Tibial artery (tissue), 4 donors: ENCODE data around the gene MAML1.

ENCODE experiments used
- DNase-seq, 2 donors: peaks; one replicate each; pipeline ENCODE4 v3.0.0-alpha.2; 2019
- H3K27ac ChIP-seq, 2 donors: fragments of 200-600 bp; sonication (generic) in 1 of 2; 1 replicate in 1 of 2; 2 replicates in 1 of 2; pipeline ENCODE4 v1.5.1; 2018 to 2019; ENCODE audit warnings: mild to moderate bottlenecking in 1 of 2
- H3K27me3 ChIP-seq, 2 donors: fragments of 200-600 bp; sonication (generic) in 1 of 2; one replicate each; pipeline versions ENCODE4 v1.5.1 to v1.6.0; 2016 to 2019
- H3K36me3 ChIP-seq, 3 donors: fragments of 200-600 bp; sonication (generic) in 2 of 3; one replicate each; pipeline ENCODE4 v1.5.1; 2016 to 2019; ENCODE audit warnings: mild to moderate bottlenecking in 2 of 3
- H3K4me1 ChIP-seq, 4 donors: fragments of 200-600 bp; sonication (generic) in 2 of 4; 1 replicate in 3 of 4; 2 replicates in 1 of 4; pipeline ENCODE4 v1.5.1; 2016 to 2019
- H3K4me3 ChIP-seq, 2 donors: fragments of 200-600 bp; sonication (generic) in 1 of 2; 1 replicate in 1 of 2; 2 replicates in 1 of 2; pipeline ENCODE4 v1.5.1; 2018 to 2019; ENCODE audit warnings: mild to moderate bottlenecking in 2 of 2
- H3K9me3 ChIP-seq, 3 donors: fragments of 200-600 bp; sonication (generic) in 1 of 3; one replicate each; pipeline ENCODE4 v1.5.1; 2016 to 2019
- intact Hi-C: fragments of 100-400 bp; cut with DNase I; formaldehyde crosslinking; loops from one replicate; pipeline ENCODE4 v1.15.0; 2023; ENCODE audit warnings: low total_unique reads
- TF ChIP-seq, protein P1 (sequence below), 2 experiments: fragments of 200-600 bp in 1 of 2; fragments of 450-650 bp in 1 of 2; IDR thresholded peaks; one replicate each; pipeline ENCODE4 v1.5.1; 2017 to 2019; ENCODE audit warnings: antibody characterized with exemption in 2 of 2, mild to moderate bottlenecking in 1 of 2, moderate library complexity in 1 of 2

The MAML1 gene

DNA sequence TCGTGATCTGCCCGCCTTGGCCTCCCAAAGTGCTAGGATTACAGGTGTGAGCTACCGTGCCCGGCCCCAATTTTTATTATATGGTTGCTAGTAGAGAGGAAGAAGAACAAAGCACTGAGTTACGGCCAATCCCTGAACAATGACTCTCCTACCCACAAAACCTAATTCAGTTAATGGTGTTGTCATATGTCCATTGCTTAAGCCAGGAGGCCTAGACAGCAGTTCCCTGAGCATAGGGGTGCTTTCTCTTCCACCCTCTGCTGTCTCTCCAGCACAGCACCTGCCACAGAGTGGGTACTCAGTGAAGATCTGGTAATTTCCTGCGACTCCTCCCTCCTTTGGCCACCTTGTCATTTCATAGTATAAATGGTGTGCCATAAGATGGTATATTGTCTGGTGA is 39.7 kb downstream of the MAML1 start:
- intact Hi-C loops = no loop called here
- no peaks in the 10 kb centered on the region for H3K27me3 ChIP-seq
- no peaks in the 10 kb centered on the region for H3K9me3 ChIP-seq
- TF ChIP-seq, protein P1, sequence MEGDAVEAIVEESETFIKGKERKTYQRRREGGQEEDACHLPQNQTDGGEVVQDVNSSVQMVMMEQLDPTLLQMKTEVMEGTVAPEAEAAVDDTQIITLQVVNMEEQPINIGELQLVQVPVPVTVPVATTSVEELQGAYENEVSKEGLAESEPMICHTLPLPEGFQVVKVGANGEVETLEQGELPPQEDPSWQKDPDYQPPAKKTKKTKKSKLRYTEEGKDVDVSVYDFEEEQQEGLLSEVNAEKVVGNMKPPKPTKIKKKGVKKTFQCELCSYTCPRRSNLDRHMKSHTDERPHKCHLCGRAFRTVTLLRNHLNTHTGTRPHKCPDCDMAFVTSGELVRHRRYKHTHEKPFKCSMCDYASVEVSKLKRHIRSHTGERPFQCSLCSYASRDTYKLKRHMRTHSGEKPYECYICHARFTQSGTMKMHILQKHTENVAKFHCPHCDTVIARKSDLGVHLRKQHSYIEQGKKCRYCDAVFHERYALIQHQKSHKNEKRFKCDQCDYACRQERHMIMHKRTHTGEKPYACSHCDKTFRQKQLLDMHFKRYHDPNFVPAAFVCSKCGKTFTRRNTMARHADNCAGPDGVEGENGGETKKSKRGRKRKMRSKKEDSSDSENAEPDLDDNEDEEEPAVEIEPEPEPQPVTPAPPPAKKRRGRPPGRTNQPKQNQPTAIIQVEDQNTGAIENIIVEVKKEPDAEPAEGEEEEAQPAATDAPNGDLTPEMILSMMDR (IDR thresholded peaks at IDR 0.05) = no peak
- peaks cover 0 to 2% (median under 1%) of the 10 kb centered on the region in 4 donors for H3K4me1 ChIP-seq
- no peak overlapping the region for H3K27ac ChIP-seq
- H3K4me3 ChIP-seq = no peak overlapping the region
- H3K36me3 ChIP-seq = peaks cover 76 to 99% (median 81%) of the 10 kb centered on the region in 3 donors
- DNase-seq = no peak

DNA sequence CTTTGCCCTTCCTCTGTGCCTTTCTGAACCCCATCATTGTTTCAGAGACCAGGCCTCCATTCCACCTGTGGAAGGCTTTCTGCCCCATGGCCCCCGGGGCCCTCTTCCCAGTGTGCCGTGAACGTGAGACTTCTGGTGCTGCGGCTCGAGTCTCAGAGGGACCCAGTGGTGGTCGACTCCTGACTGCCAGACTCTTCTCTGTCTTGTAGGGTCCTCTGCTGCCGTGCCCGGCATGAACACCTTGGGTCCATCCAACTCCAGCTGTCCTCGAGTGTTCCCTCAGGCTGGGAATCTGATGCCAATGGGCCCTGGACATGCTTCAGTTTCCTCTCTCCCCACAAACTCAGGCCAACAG is 41.0 kb downstream of the MAML1 start:
- intact Hi-C loops = no loop called here
- peaks cover 76 to 100% (median 91%) of the 10 kb centered on the region in 3 donors for H3K36me3 ChIP-seq
- H3K27ac ChIP-seq = no peak overlapping the region

GRCh38 chr5:179774442-179774841 is 41.8 kb downstream of the MAML1 start:
- intact Hi-C loops = no loop called here
- no peak overlapping the region for H3K4me3 ChIP-seq
- H3K4me1 ChIP-seq = no peaks in the 10 kb centered on the region
- H3K27me3 ChIP-seq = no peaks in the 10 kb centered on the region
- peaks cover 71 to 98% (median 89%) of the 10 kb centered on the region in 3 donors for H3K36me3 ChIP-seq
- H3K9me3 ChIP-seq = no peaks in the 10 kb centered on the region
- TF ChIP-seq, protein P1 (IDR thresholded peaks at IDR 0.05) = no peak
- DNase-seq = no peak
- no peak overlapping the region for H3K27ac ChIP-seq

More for the DNA sequence above, 41.0 kb downstream of the MAML1 start:
- TF ChIP-seq, protein P1 (IDR thresholded peaks at IDR 0.05) = no peak
- no peaks in the 10 kb centered on the region for H3K9me3 ChIP-seq
- peaks cover 0 to 2% (median 0%) of the 10 kb centered on the region in 4 donors for H3K4me1 ChIP-seq
- DNase-seq = no peak
- H3K27me3 ChIP-seq = no peaks in the 10 kb centered on the region
- H3K4me3 ChIP-seq = no peak overlapping the region

DNA sequence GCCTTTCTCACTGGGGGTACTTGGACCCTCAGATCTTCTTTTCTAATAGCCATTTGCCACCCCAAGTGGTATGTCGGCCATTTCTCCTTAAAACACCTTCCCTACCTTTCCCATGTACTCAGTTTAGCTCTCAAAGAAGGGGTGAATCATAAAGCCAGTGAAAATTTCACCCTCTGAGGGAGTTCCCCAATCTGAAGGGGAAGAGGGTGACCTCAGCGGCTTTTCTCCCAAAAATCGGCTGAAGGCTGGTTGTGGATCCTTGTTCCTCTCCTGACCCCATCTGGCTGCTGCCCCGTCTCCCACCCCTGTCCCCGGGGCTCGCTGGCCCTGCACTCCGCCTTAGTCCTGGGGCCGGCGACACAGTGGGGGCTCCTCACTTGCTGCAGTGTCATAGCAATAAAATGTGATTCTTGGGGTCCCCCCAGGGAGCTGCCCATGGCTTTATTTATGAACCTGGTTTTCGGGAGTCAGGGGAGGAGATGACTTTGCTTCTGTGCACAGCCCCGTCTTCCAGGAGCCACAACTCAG is 43.9 kb downstream of the MAML1 start:
- H3K4me1 ChIP-seq = no peaks in the 10 kb centered on the region
- TF ChIP-seq, protein P1 (IDR thresholded peaks at IDR 0.05) = no peak
- no peaks in the 10 kb centered on the region for H3K9me3 ChIP-seq
- no peak overlapping the region for H3K27ac ChIP-seq
- H3K27me3 ChIP-seq = no peaks in the 10 kb centered on the region
- intact Hi-C loops = no loop called here
- peaks cover 57 to 95% (median 81%) of the 10 kb centered on the region in 3 donors for H3K36me3 ChIP-seq
- no peak overlapping the region for H3K4me3 ChIP-seq
- DNase-seq = no peak

DNA sequence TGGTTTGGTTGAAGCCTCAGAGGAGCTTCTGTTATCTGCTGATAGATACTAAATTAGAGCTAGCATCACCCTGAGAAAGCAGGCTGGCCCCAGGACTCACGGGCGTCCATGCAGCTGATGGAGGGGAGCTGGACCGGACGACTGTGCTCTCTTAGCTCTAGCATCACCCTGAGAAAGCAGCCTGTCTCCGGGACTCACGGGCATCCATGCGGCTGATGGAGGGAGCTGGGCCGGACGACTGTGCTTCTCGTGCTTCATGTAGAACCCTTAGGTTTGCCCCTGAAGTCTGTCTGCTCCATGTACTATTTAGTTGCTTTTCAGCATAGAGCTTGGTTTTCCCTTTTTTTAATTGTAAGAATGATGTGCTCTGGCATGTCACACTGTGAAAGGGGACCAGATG is 44.8 kb downstream of the MAML1 start:
- Histone ChIP-seq H3K4me3 (no peak overlapping the region), H3K27ac (no peak overlapping the region), H3K4me1 (no peaks in the 10 kb centered on the region), H3K27me3 (no peaks in the 10 kb centered on the region), H3K36me3 (peaks cover 47 to 85% (median 75%) of the 10 kb centered on the region in 3 donors), H3K9me3 (no peaks in the 10 kb centered on the region)
- intact Hi-C loops = no loop called here
- DNase-seq = no peak
- TF ChIP-seq, protein P1 (IDR thresholded peaks at IDR 0.05) = no peak

GRCh38 chr5:179777909-179778308 is 45.3 kb downstream of the MAML1 start:
- TF ChIP-seq, protein P1 (IDR thresholded peaks at IDR 0.05) = no peak
- Histone ChIP-seq H3K9me3 (no peaks in the 10 kb centered on the region), H3K36me3 (peaks cover 43 to 80% (median 70%) of the 10 kb centered on the region in 3 donors), H3K4me3 (no peak overlapping the region), H3K27me3 (no peaks in the 10 kb centered on the region), H3K27ac (no peak overlapping the region), H3K4me1 (no peaks in the 10 kb centered on the region)
- DNase-seq = no peak
- intact Hi-C loops = no loop called here
